LNCaP clone FGC (cell line): ENCODE measurements around the gene TMEM63A.

ENCODE experiments used
- DNase-seq: peaks from one replicate; pipeline ENCODE4 v3.0.0-alpha.2; 2011; ENCODE audit warnings: low read depth
- H3K4me3 ChIP-seq: 2 replicates; pipeline ENCODE4 v1.5.1; 2011; ENCODE audit warnings: mild to moderate bottlenecking, low read depth, low read length, control low read depth
- CTCF ChIP-seq: IDR thresholded peaks from 2 replicates; pipeline ENCODE4 v1.5.1; 2012; ENCODE audit warnings: mild to moderate bottlenecking; ENCODE audit not compliant: control insufficient read depth, insufficient read depth; ENCODE audit errors: extremely low read depth

Gene TMEM63A

GRCh38 chr1:225825078-225825477 lies 57.1 kb downstream of the TMEM63A start:
- no peak for DNase-seq
- H3K4me3 ChIP-seq: no peak overlapping the region
- no peak for TF ChIP-seq CTCF

DNA sequence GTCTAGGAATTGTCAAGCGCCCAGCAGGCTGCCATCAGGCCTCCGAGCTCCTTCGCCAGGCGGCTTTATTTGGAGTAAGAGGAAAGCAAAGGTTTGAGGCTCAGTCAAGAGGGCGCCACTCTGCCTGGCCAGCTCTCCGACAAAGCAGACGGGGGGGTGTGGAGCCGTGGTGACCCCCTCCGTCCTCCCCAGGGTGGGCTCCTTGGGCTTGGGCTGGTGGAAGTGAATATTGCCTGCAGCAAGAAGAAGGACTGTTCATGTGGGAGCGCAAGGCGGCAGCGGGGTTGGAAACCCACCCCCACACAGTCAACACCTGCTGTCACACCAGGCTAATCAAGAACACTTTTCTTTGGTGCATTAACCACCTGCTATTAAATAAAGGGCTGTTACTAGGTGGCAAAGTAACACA lies 57.6 kb downstream of the TMEM63A start:
- no peak for TF ChIP-seq CTCF
- H3K4me3 ChIP-seq: no peak overlapping the region
- DNase-seq: no peak

GRCh38 chr1:225823811-225824261 lies 58.3 kb downstream of the TMEM63A start:
- TF ChIP-seq CTCF: no peak
- DNase-seq: no peak

DNA sequence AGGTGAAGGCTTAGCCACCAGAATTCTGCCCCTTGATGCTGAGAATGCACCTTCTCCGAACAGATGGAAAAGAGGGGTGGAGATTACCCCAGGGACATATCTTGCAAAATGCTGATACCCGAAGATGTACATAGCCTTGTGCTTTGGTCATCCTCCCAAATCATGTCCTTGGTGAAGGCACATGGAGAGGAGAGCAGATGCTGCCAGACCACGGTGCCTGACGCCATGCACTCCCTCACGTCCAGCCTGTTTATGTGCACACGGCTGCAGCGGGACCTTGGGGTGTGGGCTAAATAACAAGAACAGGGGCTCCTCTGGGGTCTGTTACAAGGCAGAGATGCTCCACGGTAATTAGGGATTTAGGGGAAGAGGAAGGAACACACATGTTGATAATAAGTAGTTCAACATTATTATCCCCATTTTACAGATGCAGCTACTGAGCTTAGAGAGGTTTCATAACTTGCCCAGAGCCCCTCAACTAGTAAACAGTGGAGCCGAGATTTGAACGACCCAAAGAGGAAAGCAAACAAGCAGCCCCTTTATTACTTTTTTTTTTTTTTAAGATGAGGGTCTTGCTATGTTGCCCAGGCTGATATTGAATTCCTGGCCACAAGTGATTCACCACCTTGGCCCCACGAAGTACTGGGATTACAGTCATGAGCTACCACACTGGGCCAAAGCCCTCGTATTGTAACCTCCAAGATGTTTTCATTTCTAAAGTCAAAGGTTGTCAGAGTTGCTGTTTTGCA lies 59.4 kb downstream of the TMEM63A start:
- DNase-seq: no peak
- no peak overlapping the region for H3K4me3 ChIP-seq
- no peak for TF ChIP-seq CTCF

More at GRCh38 chr1:225823811-225824261, 58.3 kb downstream of the TMEM63A start:
- no peak overlapping the region for H3K4me3 ChIP-seq

DNA sequence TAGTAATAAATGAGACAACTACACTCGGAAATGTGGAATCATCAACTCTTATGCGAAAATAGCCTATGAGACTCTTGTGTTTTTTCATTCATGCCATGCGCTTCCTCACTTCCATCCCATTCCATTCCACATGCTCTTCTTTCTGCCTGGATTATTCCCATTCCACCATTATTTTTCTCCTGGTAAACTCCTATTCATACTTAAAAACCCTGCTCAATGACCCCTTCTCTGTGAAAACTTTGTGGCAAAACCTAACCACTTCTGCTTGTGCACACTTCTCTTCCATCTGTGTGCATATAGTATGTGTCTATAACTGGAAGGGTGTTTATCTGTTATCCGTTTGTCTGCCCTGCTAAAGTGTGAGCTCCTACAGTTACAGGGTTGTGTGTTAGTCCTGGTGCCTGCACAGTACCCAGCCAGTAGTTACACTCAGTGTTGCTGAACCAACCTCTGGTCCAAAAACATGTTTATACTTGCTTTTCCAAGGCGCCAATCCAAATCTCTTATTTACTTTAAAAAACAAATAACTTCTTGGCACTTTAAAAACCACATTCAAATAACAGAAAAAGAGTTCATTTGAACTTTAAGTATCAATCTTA lies 61.6 kb downstream of the TMEM63A start:
- DNase-seq: peak; percentile 97
- no peak for TF ChIP-seq CTCF
- no peak overlapping the region for H3K4me3 ChIP-seq

- no peak for DNase-seq
- TF ChIP-seq CTCF: no peak
- H3K4me3 ChIP-seq: no peak overlapping the region
These were observed 62.6 kb downstream of the TMEM63A start for GRCh38 chr1:225819346-225820192.
